Lower leg skin (tissue), 3 donors: ENCODE data around the gene NCF2.

Experiments
- CTCF ChIP-seq, 3 donors: fragments of 450-650 bp; IDR thresholded peaks; one replicate each; pipeline ENCODE4 v1.5.1; 2016; ENCODE audit warnings: antibody characterized with exemption in 3 of 3, mild to moderate bottlenecking in 3 of 3, moderate library complexity in 2 of 3
- POLR2A ChIP-seq, 2 donors: fragments of 450-650 bp; IDR thresholded peaks; one replicate each; pipeline ENCODE4 v1.6.1; 2016 to 2017; ENCODE audit warnings: antibody characterized with exemption in 2 of 2, mild to moderate bottlenecking in 1 of 2, moderate library complexity in 1 of 2

- no peak for TF ChIP-seq CTCF (IDR thresholded peaks at IDR 0.05)
- no peak for TF ChIP-seq POLR2A (IDR thresholded peaks at IDR 0.05)
Observed at GRCh38 chr1:183565261-183565660, 25.0 kb downstream of the NCF2 start.
